Activated CD8-positive, alpha-beta memory T cell treated with anti-CD3 and anti-CD28 coated beads, Interleukin-2, amount 10 ng/mL, durations not matched to agents 7 days and 5 days (primary cell): ENCODE measurements around the gene CHST11. TPM values are rescaled to one million over a fixed set of nuclear protein-coding genes. Genes with fewer than 3 reads are reported as not detected.
"Not testable (repeated sequence)": the region's sequence is repeated elsewhere in the genome, so short reads cannot be mapped to it uniquely, and the experiment has no call there.

Experiments
- ATAC-seq: fragments of 150-1000 bp; cut with Tn5 transposase; one replicate; pipeline ENCODE4 v1.10.0; 2021; ENCODE audit warnings: moderate library complexity
- CTCF ChIA-PET: fragments of 350-600 bp; sonication (Branson Sonifier 250); formaldehyde crosslinking; loops from one replicate; lab custom pipeline; 2021; ENCODE audit warnings: antibody characterized with exemption; lab: Charles Lee
- DNase-seq: peaks from one replicate; pipeline ENCODE4 v3.0.0-alpha.2; 2020
- H3K27ac Mint-ChIP-seq: one replicate; pipeline ENCODE4 v1.8.0; 2021; ENCODE audit warnings: mild to moderate bottlenecking, mixed read lengths
- H3K27me3 Mint-ChIP-seq: one replicate; pipeline ENCODE4 v1.8.0; 2021; ENCODE audit warnings: mixed read lengths
- H3K36me3 Mint-ChIP-seq: one replicate; pipeline ENCODE4 v1.8.0; 2021; ENCODE audit warnings: mild to moderate bottlenecking, mixed read lengths
- H3K4me1 Mint-ChIP-seq: one replicate; pipeline ENCODE4 v1.8.0; 2021; ENCODE audit warnings: mixed read lengths
- H3K4me3 Mint-ChIP-seq: one replicate; pipeline ENCODE4 v1.8.0; 2021; ENCODE audit warnings: mild to moderate bottlenecking, moderate library complexity, mixed read lengths
- H3K9me3 Mint-ChIP-seq: one replicate; pipeline ENCODE4 v1.8.0; 2022; ENCODE audit warnings: low read depth, mixed read lengths
- total RNA-seq, 2 experiments: library from RNA; stranded (reverse); gene quantifications; one replicate each; pipeline ENCODE4 v1.2.3, GENCODE V29; 2021

Gene CHST11
- total RNA-seq, 2 experiments from 2014 or later: 123 to 141 TPM

DNA sequence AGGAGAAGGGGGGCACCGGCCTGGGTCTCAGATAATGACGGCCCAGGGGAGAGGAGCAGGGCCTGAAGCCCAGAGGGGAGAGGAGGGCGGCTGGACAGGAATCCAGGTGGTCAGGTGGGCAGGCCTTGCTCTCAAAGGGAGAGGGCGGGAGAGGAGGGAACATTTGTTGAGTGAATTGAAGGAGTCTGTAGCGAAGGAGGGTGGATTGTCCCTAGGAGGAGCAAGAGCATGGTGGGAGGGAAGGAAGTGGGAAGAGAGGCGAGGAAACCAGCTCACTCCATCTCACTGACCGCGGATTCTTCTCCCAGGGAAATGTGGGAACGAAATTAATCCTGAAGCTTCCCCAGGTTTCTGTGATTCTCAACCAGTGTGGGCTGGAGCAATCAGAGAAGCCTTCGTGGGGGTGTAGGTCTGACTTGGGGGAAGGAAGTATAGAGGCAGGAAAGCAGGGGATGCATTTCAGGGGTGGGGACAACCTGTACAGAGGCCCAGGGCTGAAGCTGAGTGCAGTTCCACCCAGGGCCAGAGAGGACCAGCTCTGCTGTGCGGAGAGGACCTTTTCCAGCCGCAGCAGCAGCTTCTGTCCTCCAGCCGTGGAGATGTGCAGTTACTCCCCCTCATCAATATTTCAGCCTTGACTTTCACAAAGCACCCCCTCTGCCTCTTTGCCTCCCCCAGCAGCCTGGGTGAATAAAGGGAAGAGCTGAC is 100.9 kb downstream of the CHST11 start:
- H3K4me1 Mint-ChIP-seq: peaks cover 29% of the 10 kb centered on the region
- H3K9me3 Mint-ChIP-seq: peaks cover 11% of the 10 kb centered on the region
- DNase-seq (no peak), ATAC-seq (no peak)
- H3K27me3 Mint-ChIP-seq: no peaks in the 10 kb centered on the region
- peaks cover 67% of the 10 kb centered on the region for H3K36me3 Mint-ChIP-seq
- no peak overlapping the region for H3K4me3 Mint-ChIP-seq
- CTCF ChIA-PET: no interaction called here
- no peak overlapping the region for H3K27ac Mint-ChIP-seq

DNA sequence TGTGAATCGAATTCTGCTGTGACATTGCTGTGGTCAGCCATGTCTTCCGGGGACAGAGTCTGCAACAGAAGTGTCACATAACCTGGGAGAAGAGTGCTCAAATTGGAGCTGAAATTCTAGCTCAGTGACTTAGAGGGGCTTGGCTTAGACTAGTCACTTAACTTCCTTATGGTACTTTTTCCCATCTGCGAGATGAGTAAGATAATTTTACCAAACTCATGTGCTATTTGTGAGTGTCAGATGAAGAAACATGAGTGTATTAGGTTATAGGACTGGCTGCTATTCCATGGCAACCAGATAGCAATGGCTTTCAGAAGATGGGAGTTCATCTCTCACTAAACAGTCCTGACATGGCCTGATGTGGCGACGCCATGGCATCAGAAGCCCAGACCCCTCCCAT is 104.1 kb downstream of the CHST11 start:
- Mint-ChIP-seq H3K27ac (no peak overlapping the region), H3K9me3 (peaks cover 12% of the 10 kb centered on the region)
- CTCF ChIA-PET: interaction anchor here (1.0 kb wide), 1 partner anchor 179 kb away, joined by 3 read pairs; no protein-coding TSS in a partner anchor

DNA sequence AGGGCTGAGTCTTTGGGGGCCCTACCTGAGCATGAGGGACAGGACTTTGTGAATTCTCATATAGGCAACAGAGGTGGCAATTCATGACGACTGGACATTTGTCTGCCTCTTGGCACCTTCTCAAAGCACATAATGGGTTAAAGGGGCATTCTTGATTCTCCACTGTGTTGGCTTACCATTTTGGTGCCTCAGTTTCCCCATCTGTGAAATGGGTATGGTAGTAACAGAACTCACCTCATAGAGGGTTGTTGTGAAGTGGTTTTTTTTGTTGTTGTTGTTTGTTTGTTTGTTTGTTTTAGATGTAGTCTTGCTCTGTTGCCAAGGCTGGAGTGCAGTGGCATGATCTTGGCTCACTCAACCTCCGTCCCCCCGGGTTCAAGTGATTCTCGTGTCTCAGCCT is 106.0 kb downstream of the CHST11 start:
- H3K36me3 Mint-ChIP-seq: peaks cover 76% of the 10 kb centered on the region
- CTCF ChIA-PET: no interaction called here

More for the DNA sequence above, 104.1 kb downstream of the CHST11 start:
- ATAC-seq: no peak
- Mint-ChIP-seq H3K4me3 (no peak overlapping the region), H3K27me3 (no peaks in the 10 kb centered on the region), H3K4me1 (peaks cover 19% of the 10 kb centered on the region), H3K36me3 (peaks cover 73% of the 10 kb centered on the region)
- DNase-seq: no peak

DNA sequence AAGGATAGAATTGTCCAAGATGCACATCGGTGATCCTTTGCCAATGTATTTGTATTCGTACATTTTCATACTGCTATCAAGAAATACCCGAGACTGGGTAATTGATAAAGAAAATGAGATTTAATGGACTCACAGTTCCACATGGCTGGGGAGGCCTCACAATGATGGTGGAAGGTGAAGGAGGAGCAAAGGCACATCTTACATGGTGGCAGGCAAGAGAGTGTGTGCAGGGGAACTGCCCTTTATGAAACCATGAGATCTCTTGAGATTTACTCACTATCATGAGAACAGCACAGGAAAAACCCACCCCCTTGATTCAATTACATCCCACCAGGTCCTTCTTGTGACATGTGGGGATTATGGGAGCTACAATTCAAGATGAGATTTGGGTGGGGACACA is 107.9 kb downstream of the CHST11 start:
- DNase-seq, ATAC-seq, CTCF ChIA-PET, H3K4me3 Mint-ChIP-seq, H3K27ac Mint-ChIP-seq, H3K27me3 Mint-ChIP-seq: not testable (repeated sequence)
- H3K36me3 Mint-ChIP-seq: peaks cover 73% of the 10 kb centered on the region
- H3K9me3 Mint-ChIP-seq: peaks cover 12% of the 10 kb centered on the region
- peaks cover 51% of the 10 kb centered on the region for H3K4me1 Mint-ChIP-seq

More for the DNA sequence above, 106.0 kb downstream of the CHST11 start:
- Mint-ChIP-seq H3K27me3 (no peaks in the 10 kb centered on the region), H3K27ac (no peak overlapping the region), H3K4me3 (no peak overlapping the region), H3K4me1 (peaks cover 32% of the 10 kb centered on the region), H3K9me3 (peaks cover 12% of the 10 kb centered on the region)
- DNase-seq (no peak), ATAC-seq (no peak)

DNA sequence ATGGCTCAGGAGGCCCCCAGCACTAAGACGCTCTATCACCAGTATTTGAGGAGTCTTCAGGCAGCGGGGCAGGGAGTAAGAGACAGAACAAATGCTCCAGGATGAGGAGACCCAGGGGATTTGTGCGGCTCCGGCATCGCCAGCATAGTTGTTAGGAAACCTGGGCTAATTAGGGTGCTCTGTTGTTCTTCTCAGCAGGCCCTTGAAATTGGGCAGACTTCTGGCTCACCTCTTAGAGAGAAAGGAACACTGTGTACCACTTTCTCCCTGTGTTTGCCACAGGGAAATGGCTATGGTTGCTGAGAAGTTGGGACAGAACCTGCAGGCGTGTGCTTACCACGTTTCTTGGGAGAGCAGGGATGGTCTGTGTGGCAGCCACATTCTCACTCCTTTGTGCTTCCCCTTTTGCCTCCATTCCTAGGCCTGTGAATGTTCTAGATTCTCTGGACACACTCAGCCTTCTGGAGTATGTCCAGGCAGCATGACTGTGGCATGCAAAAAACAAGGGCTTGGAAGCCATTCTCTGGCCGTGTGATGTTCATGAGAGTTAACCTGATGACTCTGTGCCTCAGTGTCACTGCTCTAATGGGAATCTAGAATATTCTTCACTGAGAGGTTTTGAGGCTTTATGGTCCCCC is 109.0 kb downstream of the CHST11 start:
- Mint-ChIP-seq H3K36me3 (peaks cover 67% of the 10 kb centered on the region), H3K27ac (peak overlapping the region; percentile 69), H3K4me1 (peaks cover 60% of the 10 kb centered on the region), H3K4me3 (no peak overlapping the region), H3K9me3 (peaks cover 12% of the 10 kb centered on the region), H3K27me3 (no peaks in the 10 kb centered on the region)
- DNase-seq (no peak), ATAC-seq (no peak)
- CTCF ChIA-PET: no interaction called here

DNA sequence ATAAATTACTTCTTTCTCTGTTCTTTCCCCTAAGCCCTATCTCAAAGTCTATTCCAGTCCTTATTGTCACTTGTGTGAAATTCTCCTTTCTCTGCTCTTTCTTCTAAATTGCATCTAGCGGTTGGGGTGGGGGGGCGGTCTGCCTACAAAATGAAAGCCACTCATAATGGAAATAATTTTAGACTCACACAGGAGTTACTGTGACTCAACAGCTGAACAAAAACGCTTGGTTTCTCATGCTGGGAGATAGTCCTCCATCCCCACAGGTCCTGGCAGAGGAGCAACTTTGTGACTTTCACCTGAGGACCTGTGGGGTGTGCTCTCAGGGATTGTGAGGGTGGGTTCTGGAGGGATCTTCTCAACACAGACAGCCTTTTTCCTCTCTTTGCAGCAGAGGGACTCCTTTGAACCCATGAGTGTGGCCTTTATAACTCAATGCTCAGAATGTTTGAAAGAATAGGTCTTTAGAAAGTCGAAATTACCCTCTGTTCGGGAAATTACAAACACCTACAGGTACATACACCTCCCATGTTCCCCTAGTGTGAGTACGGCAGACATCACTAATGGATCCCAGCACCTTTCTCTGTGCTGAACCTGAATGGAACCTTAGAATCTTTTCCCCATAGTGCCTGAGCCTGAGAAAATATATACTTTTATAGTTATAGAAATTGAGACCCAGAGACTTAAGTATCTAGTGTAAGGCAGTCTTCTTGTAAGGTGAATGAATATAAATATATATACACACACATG is 109.7 kb downstream of the CHST11 start:
- Mint-ChIP-seq H3K9me3 (peaks cover 12% of the 10 kb centered on the region), H3K36me3 (peaks cover 64% of the 10 kb centered on the region), H3K27ac (peak overlapping the region; percentile 69), H3K4me1 (peaks cover 67% of the 10 kb centered on the region), H3K27me3 (no peaks in the 10 kb centered on the region), H3K4me3 (no peak overlapping the region)
- DNase-seq: peak; percentile 57
- CTCF ChIA-PET: no interaction called here
- no peak for ATAC-seq

DNA sequence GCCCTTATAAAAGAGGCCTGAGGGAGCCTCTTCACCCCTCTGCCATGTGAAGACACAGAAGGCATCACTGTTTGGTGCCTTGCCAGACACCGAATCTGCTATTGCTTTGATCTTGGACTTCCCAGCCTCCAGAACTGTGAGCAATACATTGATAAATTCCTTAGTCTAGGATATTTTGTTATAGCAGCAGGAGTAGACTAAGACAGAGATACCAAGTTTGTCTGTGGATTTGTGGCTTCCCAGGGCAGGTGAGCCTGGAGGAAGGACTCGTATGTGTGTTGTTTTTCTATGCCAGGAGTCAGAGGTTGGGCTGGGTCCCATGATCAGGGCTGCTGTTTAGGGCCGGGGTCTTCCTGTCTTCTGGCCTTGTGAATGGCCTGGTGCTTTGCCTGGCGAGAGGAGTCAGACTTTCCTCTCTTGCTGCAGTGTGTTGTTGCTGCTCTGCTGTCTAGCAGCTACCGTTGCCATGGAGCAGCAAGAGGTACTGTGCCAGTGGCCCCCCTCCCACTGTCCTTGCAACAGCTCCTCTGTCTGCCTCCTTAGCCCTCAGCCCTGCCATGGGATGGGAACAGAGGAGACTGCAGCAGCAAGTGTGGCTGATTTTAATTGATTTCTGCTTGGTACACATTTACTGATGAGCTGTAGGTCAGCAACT is 111.2 kb downstream of the CHST11 start:
- CTCF ChIA-PET: interaction anchor here (1.2 to 4.8 kb wide), 6 partner anchors 12 to 186 kb away, joined by 3 to 28 read pairs (median 12); partner anchors contain the start of gene CHST11
- no peaks in the 10 kb centered on the region for H3K27me3 Mint-ChIP-seq
- ATAC-seq: no peak
- peaks cover 56% of the 10 kb centered on the region for H3K36me3 Mint-ChIP-seq
- H3K9me3 Mint-ChIP-seq: peaks cover 12% of the 10 kb centered on the region
- no peak overlapping the region for H3K4me3 Mint-ChIP-seq
- DNase-seq: peak; percentile 52
- peak overlapping the region; percentile 94 for H3K27ac Mint-ChIP-seq
- H3K4me1 Mint-ChIP-seq: peaks cover 77% of the 10 kb centered on the region

DNA sequence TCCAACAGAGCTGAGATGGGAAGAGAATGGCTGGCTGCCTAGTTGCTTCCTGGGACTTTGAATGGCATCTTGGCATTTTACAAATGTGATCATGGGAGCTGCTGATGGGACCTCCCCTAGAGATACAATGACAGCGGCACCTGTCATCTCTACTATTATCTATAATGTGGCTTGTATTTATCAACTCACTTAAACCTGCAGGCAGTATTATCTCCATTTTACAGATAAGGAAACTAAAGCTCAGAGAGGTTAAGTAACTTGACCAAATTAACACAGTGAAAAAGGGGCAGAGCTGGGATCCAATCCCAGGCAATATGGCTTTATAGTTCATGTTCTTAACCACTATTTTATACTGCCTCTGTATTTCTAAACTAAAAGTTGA is 111.7 kb downstream of the CHST11 start:
- CTCF ChIA-PET: interaction anchor here (1.0 to 4.8 kb wide), 11 partner anchors 12 to 187 kb away, joined by 3 to 28 read pairs (median 4); partner anchors contain the start of gene CHST11

DNA sequence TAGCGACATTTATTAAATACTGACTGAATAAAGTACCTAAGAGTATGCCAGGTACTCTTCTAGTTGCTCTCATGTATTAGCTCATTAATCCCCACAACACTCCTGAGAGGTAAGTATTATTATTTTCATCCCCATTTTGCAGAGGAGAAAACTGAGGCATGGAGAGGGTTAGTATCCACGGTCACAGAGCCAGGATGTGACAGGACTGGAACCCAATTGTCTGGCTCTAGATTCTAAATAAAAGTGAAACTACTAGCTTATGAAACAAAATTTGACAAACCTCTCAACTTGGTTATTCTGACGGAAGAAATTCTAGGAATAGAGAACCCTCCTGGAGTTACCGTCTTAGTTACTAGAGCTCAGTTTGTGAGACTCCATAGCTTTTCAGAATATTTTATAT is 112.2 kb downstream of the CHST11 start:
- Mint-ChIP-seq H3K9me3 (peaks cover 4% of the 10 kb centered on the region), H3K36me3 (peaks cover 52% of the 10 kb centered on the region), H3K4me1 (peaks cover 77% of the 10 kb centered on the region), H3K27ac (peak overlapping the region; percentile 94), H3K27me3 (no peaks in the 10 kb centered on the region), H3K4me3 (peak overlapping the region; percentile 54)
- peak; percentile 11 for ATAC-seq
- DNase-seq: no peak
- CTCF ChIA-PET: interaction anchor here (1.0 to 4.8 kb wide), 12 partner anchors 11 to 187 kb away, joined by 3 to 28 read pairs (median 4); partner anchors contain the start of gene CHST11

More for the DNA sequence above, 111.7 kb downstream of the CHST11 start:
- peaks cover 73% of the 10 kb centered on the region for H3K4me1 Mint-ChIP-seq
- H3K27me3 Mint-ChIP-seq: no peaks in the 10 kb centered on the region
- H3K9me3 Mint-ChIP-seq: peaks cover 8% of the 10 kb centered on the region
- peak overlapping the region; percentile 54 for H3K4me3 Mint-ChIP-seq
- no peak for DNase-seq
- H3K27ac Mint-ChIP-seq: peak overlapping the region; percentile 94
- peaks cover 53% of the 10 kb centered on the region for H3K36me3 Mint-ChIP-seq
- no peak for ATAC-seq

DNA sequence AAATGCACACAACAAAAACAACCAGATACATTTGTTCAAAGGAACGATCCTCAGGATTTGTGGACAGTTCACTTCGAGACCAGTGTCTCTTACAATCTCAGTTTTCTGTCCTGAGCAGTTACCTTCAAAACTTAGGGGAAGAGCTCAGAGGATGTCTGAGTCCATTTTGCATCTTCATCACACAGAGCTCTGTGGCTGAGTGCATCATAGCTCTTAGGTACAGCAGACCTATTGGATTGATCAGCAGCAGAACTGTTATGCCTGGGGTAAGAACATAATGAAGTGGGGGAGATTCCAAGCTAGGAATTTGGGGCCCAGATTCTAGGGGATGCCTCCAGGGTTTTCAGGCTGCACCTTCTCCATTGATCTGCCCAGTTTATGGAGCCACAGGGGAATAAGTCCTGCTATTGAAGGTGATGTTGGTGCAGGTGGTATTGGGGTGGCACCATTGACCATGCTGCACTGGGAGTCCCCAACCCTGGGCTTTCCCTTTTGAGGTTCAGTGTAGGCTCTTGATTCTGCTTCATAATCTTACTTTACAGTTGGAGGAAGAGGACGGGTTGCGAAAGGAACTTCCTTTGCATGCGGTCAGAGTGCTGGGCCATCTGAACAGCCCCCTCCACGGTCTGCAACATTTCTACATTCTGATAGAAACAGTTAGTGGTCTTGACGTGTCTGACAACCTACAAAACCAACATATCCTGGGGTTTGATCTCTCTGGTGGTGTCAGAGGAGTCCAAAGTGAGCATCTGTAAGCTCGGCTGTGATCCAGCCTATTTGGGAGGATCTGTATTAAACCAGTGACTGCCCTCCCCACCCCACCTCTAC is 112.8 kb downstream of the CHST11 start:
- H3K4me1 Mint-ChIP-seq: peaks cover 77% of the 10 kb centered on the region
- DNase-seq: peak; percentile 90
- H3K27ac Mint-ChIP-seq: peak overlapping the region; percentile 94
- CTCF ChIA-PET: interaction anchor here (1.0 to 4.8 kb wide), 11 partner anchors 11 to 188 kb away, joined by 3 to 28 read pairs (median 4); partner anchors contain the start of gene CHST11
- peaks cover 46% of the 10 kb centered on the region for H3K36me3 Mint-ChIP-seq
- ATAC-seq: peak; percentile 80
- peaks cover 2% of the 10 kb centered on the region for H3K9me3 Mint-ChIP-seq
- no peaks in the 10 kb centered on the region for H3K27me3 Mint-ChIP-seq
- H3K4me3 Mint-ChIP-seq: peak overlapping the region; percentile 54

DNA sequence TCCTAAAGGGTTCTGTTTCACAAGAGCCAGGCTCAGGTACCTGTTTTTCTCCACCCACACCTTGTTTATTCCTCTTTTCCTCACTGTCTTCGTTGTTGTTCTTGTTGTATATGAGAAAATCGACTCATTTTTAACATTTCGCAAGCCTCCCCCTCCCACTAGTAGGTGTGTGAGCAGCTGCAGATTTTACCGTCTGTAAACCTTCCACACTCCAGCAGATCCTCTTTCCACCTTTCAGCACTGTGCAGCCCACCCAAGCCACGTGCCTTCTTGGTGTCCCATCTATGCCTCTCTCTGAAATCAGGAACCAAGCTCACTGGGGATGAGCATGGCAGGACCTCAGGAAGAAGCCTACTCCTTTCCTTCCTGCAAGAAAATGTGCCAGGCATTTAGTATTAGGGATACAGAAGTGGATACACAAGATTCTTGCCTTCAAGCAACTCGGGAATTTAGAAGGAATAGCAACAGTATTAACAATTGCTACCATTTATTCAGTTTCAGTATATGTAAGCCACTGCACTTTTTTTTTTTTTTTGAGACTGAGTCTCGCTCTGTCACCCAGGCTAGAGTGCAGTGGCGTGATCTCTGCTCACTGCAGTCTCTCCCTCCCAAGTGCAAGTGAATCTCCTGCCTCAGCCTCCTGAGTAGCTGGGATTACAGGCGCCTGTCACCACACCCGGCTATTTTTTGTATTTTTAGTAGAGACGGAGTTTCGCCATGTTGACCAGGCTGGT is 113.6 kb downstream of the CHST11 start:
- peaks cover 80% of the 10 kb centered on the region for H3K4me1 Mint-ChIP-seq

More for the DNA sequence above, 113.6 kb downstream of the CHST11 start:
- no peak for DNase-seq
- H3K4me3 Mint-ChIP-seq: peak overlapping the region; percentile 54
- H3K9me3 Mint-ChIP-seq: no peaks in the 10 kb centered on the region
- CTCF ChIA-PET: interaction anchor here (1.0 to 4.8 kb wide), 5 partner anchors 10 to 189 kb away, joined by 3 to 28 read pairs (median 22); partner anchors contain the start of gene CHST11
- peak overlapping the region; percentile 94 for H3K27ac Mint-ChIP-seq
- peak; percentile 14 for ATAC-seq
- H3K27me3 Mint-ChIP-seq: no peaks in the 10 kb centered on the region
- H3K36me3 Mint-ChIP-seq: peaks cover 44% of the 10 kb centered on the region
